ENCODE data around the gene NCOA6.

DNA sequence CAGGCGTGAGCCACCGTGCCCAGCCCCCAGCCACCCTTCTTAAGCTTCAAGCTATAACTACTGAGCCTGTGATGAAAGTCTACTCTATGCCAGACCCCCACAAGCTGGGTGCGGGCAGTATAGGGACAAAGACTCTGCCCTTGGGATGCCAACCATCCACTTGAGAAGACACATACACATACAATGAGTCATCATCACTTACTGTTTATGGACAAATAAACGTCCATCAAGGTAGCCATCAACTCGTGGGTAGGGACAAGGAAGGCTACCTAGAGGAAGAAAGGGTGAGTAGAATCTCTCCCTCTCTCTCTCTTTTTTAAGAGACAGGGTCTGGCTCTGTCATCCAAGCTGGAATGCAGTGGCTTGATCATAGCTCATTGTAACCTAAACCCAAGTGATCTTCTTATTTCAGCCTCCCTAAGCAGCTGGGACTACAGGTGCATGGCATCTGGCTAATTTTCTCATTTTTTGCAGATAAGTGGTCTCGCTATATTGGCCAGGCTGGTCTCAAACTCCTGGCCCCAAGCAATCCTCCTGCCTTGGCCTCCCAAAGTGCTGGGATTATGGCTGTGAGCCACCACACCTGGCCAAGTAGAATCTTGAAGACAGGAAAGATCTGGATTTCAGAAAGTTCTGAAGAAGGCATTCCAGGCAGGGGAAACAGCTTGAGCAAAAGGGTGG is 123.9 kb downstream of the NCOA6 start:
- TF ChIP-seq POLR2A (IDR thresholded peaks at IDR 0.05; ENCODE audit: low read depth, low read length) (no peak), POLR2AphosphoS5 (IDR thresholded peaks at IDR 0.05; ENCODE audit: low read depth, low read length) (no peak)

All from GM12892 (cell line).